Measurements from ENCODE around the gene CYP2W1.

CYP2W1 gene

DNA sequence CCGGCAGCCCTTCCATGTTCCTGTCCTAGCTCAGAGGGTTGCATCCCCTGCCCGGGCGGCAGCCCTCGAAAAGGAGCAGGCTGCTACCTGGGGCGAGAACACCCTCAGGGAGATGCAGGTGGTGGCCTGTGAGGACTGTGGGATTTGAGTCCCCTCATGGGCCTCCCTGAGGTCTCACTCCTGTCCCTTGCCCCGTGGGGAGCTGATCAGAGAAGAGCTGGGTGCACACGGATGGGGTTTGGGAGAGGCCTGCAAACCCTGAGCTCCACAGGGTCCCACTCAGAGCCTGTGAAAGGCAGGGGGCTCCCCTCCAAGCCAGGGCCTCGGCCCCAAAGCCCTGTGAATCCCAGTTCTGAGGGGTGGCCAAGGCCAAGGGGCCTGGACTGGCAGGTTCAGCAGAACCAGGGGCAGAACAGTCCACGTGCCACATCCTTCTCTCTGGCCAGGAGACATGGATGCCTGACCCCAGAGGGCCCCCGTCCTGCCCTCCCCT lies 424 bp upstream of the CYP2W1 start:
- Histone ChIP-seq H3K36me3 (no peaks in the 10 kb centered on the region), H3K9me3 (no peaks in the 10 kb centered on the region), H3K4me3 (no peak overlapping the region), H3K4me1 (peaks cover 0 to 2% (median 0%) of the 10 kb centered on the region in 4 donors), H3K27ac (no peak overlapping the region), H3K27me3 (peaks cover 0 to 50% of the 10 kb centered on the region in 2 donors)
- TF ChIP-seq, protein P1, sequence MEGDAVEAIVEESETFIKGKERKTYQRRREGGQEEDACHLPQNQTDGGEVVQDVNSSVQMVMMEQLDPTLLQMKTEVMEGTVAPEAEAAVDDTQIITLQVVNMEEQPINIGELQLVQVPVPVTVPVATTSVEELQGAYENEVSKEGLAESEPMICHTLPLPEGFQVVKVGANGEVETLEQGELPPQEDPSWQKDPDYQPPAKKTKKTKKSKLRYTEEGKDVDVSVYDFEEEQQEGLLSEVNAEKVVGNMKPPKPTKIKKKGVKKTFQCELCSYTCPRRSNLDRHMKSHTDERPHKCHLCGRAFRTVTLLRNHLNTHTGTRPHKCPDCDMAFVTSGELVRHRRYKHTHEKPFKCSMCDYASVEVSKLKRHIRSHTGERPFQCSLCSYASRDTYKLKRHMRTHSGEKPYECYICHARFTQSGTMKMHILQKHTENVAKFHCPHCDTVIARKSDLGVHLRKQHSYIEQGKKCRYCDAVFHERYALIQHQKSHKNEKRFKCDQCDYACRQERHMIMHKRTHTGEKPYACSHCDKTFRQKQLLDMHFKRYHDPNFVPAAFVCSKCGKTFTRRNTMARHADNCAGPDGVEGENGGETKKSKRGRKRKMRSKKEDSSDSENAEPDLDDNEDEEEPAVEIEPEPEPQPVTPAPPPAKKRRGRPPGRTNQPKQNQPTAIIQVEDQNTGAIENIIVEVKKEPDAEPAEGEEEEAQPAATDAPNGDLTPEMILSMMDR (IDR thresholded peaks at IDR 0.05): no peak
- intact Hi-C loops (cut with DNase I; ENCODE audit: low total_unique reads): no loop called here
- no peak for DNase-seq

GRCh38 chr7:983616-984071 lies 663 bp downstream of the CYP2W1 start:
- H3K4me3 ChIP-seq: no peak overlapping the region
- no peak for DNase-seq
- TF ChIP-seq, protein P1 (IDR thresholded peaks at IDR 0.05): no peak
- no peaks in the 10 kb centered on the region for H3K9me3 ChIP-seq
- intact Hi-C loops (cut with DNase I; ENCODE audit: low total_unique reads): no loop called here
- peaks cover 0 to 9% (median 2%) of the 10 kb centered on the region in 4 donors for H3K4me1 ChIP-seq
- no peak overlapping the region for H3K27ac ChIP-seq
- H3K36me3 ChIP-seq: no peaks in the 10 kb centered on the region
- peaks cover 0 to 61% of the 10 kb centered on the region in 2 donors for H3K27me3 ChIP-seq

DNA sequence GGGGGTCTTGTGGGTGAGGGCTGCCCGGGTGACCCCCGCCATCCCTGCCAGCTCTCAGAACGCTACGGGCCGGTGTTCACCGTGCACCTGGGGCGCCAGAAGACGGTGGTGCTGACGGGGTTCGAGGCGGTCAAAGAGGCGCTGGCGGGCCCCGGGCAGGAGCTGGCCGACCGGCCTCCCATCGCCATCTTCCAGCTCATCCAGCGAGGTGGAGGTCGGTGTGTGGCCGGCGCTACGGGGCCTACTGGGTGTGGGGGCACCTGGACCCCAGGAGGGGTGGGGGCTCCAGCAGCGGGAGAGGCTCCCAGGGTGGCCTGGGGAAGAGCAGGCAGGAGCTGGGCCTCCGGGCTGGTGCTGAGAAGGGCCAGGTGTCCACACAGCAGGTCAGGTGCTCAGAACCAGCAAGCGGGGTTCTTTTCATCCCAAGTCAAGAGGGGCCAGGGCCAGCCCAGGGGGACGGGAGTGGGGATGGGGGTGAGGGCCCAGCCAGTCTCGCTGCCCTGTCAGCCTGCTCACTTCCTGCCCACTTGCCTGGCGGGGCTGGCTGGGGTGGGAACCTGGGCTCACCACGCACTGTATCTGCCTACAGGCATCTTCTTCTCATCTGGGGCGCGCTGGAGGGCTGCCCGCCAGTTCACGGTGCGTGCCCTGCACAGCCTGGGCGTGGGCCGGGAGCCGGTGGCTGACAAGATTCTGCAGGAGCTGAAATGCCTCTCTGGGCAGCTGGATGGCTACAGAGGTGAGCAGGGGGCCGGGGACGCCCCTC lies 1.6 kb downstream of the CYP2W1 start:
- no peaks in the 10 kb centered on the region for H3K36me3 ChIP-seq
- no peak overlapping the region for H3K27ac ChIP-seq
- no peaks in the 10 kb centered on the region for H3K9me3 ChIP-seq
- intact Hi-C loops (cut with DNase I; ENCODE audit: low total_unique reads): no loop called here
- DNase-seq: no peak
- peaks cover 0 to 70% of the 10 kb centered on the region in 2 donors for H3K27me3 ChIP-seq
- H3K4me3 ChIP-seq: no peak overlapping the region
- TF ChIP-seq, protein P1 (IDR thresholded peaks at IDR 0.05): no peak
- peaks cover 0 to 13% (median 4%) of the 10 kb centered on the region in 4 donors for H3K4me1 ChIP-seq

GRCh38 chr7:985127-985416 lies 2.1 kb downstream of the CYP2W1 start:
- H3K4me3 ChIP-seq: no peak overlapping the region
- intact Hi-C loops (cut with DNase I; ENCODE audit: low total_unique reads): no loop called here
- H3K4me1 ChIP-seq: peaks cover 0 to 13% (median 4%) of the 10 kb centered on the region in 4 donors
- H3K27me3 ChIP-seq: peaks cover 0 to 71% of the 10 kb centered on the region in 2 donors
- H3K27ac ChIP-seq: no peak overlapping the region
- H3K36me3 ChIP-seq: no peaks in the 10 kb centered on the region
- TF ChIP-seq, protein P1 (IDR thresholded peaks at IDR 0.05): no peak
- DNase-seq: no peak
- H3K9me3 ChIP-seq: no peaks in the 10 kb centered on the region

DNA sequence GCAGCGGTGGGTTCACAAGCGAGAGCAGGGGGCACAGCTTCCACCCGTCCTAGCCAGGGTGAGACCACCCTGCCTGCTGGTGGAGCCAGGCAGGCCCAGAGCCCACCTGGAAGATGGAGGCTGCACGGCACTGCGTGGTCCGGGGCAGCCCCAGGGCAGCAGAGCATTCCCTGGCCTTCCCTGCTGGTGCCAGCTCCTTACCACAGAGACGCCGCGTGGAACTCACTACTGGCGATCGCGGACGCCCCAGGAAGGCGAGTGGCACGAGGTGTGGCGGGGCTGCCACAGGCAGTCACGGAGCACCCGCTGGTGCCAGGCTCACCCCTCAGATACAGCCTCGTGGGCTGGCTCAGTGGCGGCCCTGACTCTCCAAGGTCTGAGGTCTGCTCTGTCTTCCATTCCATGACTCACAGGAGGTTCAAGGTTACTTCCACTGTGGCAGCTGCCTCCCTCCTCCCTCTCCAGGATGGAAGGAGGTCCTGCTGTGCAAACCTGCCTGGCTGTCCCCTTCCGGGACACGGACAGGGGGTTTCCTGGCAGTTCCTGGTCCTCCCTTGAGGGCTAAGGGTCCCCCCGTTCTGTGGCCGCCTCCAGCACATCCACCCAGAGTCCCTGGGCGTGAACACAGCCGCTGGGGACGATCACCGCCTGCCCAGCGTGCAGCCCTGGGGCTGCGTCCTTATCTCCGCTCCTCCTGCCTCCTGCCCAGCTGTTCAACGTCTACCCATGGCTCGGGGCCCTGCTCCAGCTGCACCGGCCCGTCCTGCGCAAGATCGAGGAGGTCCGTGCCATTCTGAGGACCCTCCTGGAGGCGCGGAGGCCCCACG lies 3.1 kb downstream of the CYP2W1 start:
- Histone ChIP-seq H3K36me3 (no peaks in the 10 kb centered on the region), H3K27me3 (peaks cover 0 to 80% of the 10 kb centered on the region in 2 donors), H3K27ac (no peak overlapping the region), H3K4me1 (peaks cover 0 to 13% (median 4%) of the 10 kb centered on the region in 4 donors), H3K9me3 (no peaks in the 10 kb centered on the region), H3K4me3 (no peak overlapping the region)
- no peak for DNase-seq
- TF ChIP-seq, protein P1 (IDR thresholded peaks at IDR 0.05): no peak
- intact Hi-C loops (cut with DNase I; ENCODE audit: low total_unique reads): no loop called here
